Astrocyte (in vitro differentiated cells and primary cell): ENCODE data around the gene SLC26A9.

Experiments used
- CTCF ChIP-seq: IDR thresholded peaks from 2 replicates; pipeline ENCODE4 v1.5.1; 2011; ENCODE audit warnings: low read depth, mild to moderate bottlenecking, inconsistent platforms, low read length, moderate library complexity; ENCODE audit not compliant: insufficient read depth
- EZH2 ChIP-seq: IDR thresholded peaks from 2 replicates; pipeline ENCODE4 v1.6.1; 2012; ENCODE audit warnings: mild to moderate bottlenecking, low read length, inconsistent platforms; ENCODE audit not compliant: insufficient read depth

- TF ChIP-seq CTCF (no peak), EZH2 (no peak)
Observed at GRCh38 chr1:205965036-205965884, 22.0 kb upstream of the SLC26A9 start.
